HG03378 (cell line): ENCODE results near the gene GBF1.
A peak's percentile ranks its signal among the peaks of the same experiment; 100 is the strongest.
"Not testable (repeated sequence)": the region's sequence is repeated elsewhere in the genome, so short reads cannot be mapped to it uniquely, and the experiment has no call there.

Experiments
- ATAC-seq: cut with Tn5 transposase; IDR thresholded peaks from one replicate; pipeline ENCODE4 v1.9.1; 2021; ENCODE audit warnings: mild to moderate bottlenecking, moderate library complexity; ENCODE audit not compliant: unreplicated experiment

GBF1 gene

DNA sequence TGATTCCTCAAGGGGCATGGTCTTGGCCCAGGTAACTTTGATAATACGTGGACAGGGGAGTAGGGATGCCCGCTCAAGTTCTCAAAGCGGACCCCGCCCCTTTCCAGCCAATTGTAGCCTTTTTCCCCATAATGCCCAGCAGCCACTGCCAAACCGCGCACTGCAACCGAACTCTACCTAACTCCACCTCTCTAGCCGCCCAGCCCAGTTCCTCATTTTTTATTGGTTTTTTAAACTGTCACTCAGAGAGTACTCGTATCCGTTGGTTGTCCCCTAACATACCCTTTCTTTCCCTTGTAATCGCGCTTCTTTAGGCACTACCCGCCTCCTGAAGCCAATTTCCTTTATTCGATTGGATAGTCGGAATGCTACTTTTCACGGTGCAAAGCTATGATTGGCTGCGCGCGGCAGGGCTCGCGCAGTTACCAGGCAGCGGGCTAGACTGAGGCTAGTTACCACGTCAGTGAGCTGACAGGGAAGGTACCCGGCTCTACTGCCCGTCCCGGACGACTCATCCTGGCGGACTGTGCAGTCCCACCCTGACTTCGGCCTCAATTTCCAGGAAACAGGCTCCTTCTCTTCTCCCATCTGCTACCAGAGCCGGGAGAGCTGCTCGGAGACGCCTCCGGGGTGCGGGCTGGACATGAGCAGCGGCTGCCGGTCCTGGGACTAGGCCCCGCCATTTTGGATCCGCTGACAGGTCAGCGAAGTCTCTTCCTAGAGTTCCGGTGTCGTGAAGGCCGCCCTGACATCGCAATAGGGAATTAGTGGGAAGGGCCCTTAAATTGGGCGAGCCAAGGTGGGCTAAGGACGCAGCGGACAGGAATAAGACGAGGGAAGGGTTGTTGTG lies at the start of gene GBF1:
Gene GBF1 (plus strand): TSS at position 451 of the 850 bp plus-strand sequence. CDS start 13,407 bp downstream, outside the sequence.
- ATAC-seq, result peak; percentile 92

DNA sequence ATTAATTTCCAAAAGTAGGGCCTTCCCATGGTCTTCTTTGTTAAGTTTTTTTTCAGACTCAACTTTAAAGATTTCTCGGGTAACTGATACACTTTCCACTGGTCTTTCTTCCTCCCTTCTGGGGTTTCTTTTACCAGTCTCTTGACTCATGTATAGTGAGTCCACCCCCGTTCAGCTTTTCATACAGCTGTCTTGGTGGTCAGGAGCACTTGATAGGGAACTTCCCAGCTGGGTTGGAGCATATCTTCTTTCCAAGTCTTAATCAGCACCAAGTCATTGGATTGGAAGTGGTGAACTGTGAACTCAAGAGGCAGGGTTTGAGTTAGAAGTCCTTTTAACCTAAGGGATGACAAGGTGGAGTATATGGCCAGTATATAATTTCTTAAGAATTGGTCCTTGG lies 48.4 kb upstream of the GBF1 start:
- ATAC-seq, result no peak

- no peak for ATAC-seq
Observed at GRCh38 chr10:102198027-102198426, 47.3 kb upstream of the GBF1 start.

GRCh38 chr10:102200751-102201640 lies 44.3 kb upstream of the GBF1 start:
- no peak for ATAC-seq

DNA sequence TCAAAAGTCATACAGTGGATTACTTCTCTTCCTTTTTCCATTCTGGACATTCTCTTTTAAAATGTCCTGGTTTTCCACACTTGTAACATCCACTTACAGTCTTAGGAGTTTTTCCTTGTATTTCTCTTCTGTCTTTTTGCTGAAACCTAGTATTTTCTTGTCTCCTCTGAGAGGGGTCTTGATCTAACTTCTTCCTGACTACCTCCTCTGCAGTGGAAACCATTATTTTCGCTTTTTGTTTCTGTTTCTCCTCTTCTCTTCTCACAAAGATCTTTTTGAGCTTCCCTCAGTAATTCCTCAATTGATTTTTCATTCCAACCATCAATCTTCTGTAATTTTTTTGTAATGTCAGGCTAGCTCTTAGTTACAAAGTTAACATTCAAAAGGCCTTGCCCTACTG lies 42.9 kb upstream of the GBF1 start:
- ATAC-seq, result no peak

DNA sequence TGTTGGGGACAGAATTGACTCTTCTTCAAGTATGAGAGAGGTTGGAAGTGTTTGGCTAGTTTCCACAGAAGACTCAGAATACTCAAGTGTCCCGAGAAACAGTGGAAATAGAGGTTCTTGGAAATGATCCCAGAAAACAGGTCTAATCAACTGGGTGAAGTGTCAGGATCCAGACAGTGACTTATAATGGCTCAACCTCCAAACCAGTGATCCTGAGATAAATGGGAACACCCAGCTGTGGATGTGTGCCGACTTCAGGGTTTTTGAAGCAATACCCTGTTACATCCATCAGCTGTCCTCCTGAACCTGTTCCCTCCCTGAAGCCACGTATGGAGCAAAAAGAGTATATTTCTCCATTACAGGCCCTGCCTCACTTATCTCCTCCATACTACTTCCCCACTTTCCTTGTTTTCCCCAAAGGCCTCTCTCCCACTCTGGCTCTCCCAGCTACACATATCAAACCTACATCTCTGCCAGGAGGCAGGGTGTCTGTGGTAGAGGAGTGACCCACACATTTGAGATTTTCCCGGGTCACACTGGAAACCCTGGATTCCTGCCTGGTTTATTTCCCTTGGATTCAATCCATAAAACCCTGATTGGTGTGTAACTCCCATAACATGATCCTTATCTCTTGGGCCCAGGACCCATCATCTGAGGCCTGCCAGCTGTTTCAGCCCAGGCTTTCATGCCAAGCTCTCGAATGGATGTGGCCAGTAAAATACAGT lies 36.9 kb upstream of the GBF1 start:
- no peak for ATAC-seq

GRCh38 chr10:102211615-102212299 lies 33.6 kb upstream of the GBF1 start:
- ATAC-seq, result no peak

- ATAC-seq, result not testable (repeated sequence)
Observed at GRCh38 chr10:102213599-102213998, 31.7 kb upstream of the GBF1 start.

GRCh38 chr10:102219370-102219769 lies 26.0 kb upstream of the GBF1 start:
- no peak for ATAC-seq

DNA sequence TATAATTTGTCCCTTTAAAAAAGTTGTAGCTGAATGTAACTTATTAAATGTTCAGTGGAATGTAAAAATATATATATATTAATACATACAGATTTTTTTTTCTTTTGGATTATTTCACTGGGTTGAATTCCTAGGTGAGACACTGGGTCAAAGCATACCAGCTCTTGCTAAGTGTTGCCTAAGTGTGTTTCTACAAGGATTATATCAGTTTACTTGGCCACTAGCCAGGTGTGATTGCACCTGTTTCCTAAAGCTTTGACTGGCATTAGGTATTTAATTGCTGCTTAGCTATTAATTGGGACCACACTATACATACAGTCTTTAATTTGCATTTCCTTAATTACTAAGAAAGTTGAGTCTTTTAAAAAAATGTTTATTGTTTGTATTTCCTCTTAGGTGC lies 24.7 kb upstream of the GBF1 start:
- ATAC-seq, result no peak

- no peak for ATAC-seq
Observed at GRCh38 chr10:102222797-102223196, 22.5 kb upstream of the GBF1 start.

GRCh38 chr10:102225646-102226541 lies 19.4 kb upstream of the GBF1 start, which contains the start of gene ELOVL3:
Gene ELOVL3 (plus strand): TSS chr10:102226299. CDS start chr10:102226549, 250 bp downstream.
- ATAC-seq, result peak; percentile 77

DNA sequence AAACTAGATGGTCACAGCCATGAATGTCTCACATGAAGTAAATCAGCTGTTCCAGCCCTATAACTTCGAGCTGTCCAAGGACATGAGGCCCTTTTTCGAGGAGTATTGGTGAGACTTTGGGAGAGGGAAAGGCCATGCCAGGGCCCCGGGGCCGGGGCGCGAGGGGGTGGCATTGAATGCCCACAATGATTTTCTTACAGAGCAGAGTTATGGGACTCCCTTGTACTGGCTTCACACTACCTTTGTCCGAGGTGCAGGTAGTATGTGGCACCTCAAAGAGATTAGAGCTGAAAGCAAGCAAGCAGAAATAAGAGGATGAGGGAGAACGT lies 18.8 kb upstream of the GBF1 start:
- ATAC-seq, result no peak

GRCh38 chr10:102227050-102227449 lies 18.3 kb upstream of the GBF1 start:
- ATAC-seq, result no peak

GRCh38 chr10:102229810-102230263 lies 15.5 kb upstream of the GBF1 start:
- ATAC-seq, result no peak

GRCh38 chr10:102230264-102230860 lies 15.0 kb upstream of the GBF1 start:
- ATAC-seq, result no peak

DNA sequence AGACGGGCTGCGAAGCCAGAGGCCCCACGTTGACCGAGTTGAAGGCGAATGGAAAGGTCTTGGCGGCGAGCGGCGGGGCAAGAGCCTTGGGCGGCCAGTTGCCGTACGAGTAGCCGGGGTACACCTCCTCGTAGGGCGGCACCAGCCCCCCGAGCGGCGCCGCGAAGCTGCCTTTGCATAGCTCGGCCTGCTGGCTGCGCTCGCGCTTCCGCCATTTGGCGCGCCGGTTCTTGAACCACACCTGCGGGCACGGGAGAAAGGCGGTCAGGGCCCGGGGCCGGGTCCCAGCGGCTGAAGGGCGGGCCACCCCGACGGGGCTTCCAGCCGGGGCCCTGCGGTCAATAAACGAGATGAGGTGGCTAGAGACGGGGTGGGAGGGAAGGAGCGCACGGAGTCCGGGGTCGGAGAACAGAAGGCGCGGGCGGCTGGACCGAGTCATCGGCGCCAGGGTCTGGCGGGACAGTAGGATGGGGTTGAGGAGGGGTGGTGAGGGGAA lies 14.4 kb upstream of the GBF1 start:
- ATAC-seq, result no peak

DNA sequence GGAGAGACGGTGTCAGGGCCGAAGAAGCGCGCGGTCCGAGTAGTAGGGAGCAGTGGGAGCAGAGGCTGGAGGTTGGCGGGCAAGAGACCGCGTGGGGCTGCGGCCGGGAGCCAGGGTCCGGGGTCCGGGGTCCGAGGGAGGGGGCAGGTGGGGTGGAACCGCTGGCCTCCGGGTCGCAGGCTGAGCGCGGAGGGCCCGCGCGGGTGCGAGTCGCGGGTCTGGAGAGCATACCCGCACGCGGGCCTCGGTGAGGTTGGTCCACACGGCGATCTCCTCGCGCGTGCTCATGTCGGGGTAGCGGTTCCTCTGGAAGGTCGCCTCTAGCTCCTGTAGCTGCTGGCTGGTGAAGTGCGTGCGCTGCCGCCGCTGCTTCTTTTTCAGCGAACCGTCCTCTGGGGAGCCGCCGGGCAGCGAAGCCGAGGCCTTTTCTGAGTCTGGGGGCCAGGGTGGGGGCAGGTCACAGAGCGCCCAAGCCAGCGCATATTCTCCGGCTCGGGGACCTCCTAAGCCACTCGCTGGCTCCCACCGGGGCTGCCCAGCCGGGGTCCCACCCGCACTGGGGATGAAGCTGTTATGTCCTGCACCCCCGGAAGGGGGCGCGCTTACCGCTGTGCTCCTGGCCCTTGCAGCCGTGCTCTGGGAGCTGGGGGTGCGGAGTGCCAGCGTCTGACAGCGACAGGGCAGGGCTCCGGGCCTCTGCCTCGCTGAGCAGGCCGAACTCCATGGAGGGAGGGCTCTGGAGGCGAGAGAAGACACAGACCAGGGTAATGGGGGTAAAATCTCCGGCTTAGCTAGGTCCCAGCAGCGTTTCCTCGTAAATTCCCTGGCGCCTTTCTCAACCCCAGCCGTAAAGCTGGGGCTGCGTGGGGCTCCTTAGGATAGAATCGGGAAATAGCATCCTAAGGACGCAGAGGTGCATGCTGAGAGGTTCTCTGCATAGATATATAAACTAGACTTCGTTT lies 13.7 kb upstream of the GBF1 start:
- no peak for ATAC-seq
